Stimulated activated CD8-positive, alpha-beta memory T cell treated with anti-CD3 and anti-CD28 coated beads, Interleukin-7, amount 100 ng/mL, for 24 hours (primary cell): ENCODE measurements around the gene RAG2.

Experiments used
- DNase-seq: peaks from one replicate; pipeline ENCODE4 v3.0.0-alpha.2; 2020; ENCODE audit warnings: low read depth

RAG2 gene

GRCh38 chr11:36550385-36551115, 47.5 kb downstream of the RAG2 start:
- DNase-seq, result no peak
